Jurkat, Clone E6-1 (cell line): Measurements from ENCODE around the gene BMPER.

Experiments
- DNase-seq: peaks from one replicate; pipeline ENCODE4 v3.0.0-alpha.2; 2011; ENCODE audit warnings: low read depth, low spot score
- H3K4me3 ChIP-seq: 2 replicates; pipeline ENCODE4 v1.5.1; 2011; ENCODE audit warnings: mild to moderate bottlenecking, low read length, control low read depth, moderate library complexity

BMPER gene

DNA sequence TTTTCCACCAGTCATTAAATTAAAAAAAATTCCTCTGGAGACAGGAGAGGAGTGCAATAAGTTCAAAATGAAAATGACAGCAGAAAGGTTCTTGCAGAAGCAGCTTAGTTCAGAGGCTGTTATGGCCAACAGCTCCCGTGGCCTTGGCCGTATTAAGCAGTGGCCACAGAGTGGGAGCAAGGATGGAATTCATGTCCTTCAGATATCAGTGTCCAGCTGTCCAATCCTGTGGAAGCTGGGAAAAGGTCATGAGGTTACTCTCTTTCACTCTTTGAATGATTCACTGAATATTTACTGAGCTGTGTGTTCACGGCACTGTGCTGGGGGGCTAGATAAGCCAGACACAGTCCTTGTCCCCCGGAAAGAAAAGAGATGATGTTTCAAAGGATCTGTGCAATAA is 231.8 kb downstream of the BMPER start:
- no peak overlapping the region for H3K4me3 ChIP-seq
- DNase-seq = no peak

DNA sequence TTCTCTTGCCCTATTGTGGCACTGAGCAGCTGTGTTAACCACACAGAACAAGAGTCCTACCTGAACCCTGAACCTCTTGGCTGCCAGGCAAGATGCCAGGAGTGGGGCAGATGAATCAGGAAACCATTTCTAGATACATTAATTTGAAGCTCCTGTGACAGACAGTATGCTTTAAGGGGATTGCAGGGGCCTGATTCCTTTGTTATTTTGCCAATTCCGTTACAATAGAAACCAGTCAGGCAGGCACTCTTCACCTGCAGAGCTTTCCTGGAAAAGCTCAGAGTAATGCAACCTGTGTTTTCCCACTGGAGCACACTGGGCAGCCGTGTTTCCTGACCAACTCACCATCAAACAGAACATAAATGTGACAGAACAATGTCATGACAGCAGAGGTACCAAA is 233.1 kb downstream of the BMPER start:
- no peak overlapping the region for H3K4me3 ChIP-seq
- no peak for DNase-seq

GRCh38 chr7:34139086-34139485 is 233.7 kb downstream of the BMPER start:
- H3K4me3 ChIP-seq = no peak overlapping the region
- no peak for DNase-seq

DNA sequence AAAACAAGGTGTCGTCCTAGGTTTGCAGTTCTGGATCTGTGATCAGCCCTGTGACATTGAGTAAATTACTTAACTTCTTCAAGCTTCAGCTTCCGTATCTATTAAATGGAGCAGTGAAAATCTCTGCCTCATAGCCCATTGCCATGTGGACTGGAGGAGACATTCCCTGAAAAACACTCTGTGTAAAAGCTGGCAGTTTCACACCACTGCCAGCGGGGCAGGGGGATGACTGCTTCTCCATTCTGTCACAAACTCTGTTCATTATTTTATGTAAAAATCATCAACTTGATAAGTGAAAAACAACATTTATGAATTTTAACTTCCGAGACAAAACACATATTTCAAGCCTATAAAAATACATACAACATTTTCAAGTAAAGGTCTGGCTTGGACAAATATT is 234.7 kb downstream of the BMPER start:
- no peak for DNase-seq
- H3K4me3 ChIP-seq = no peak overlapping the region

GRCh38 chr7:34143402-34143801 is 238.1 kb downstream of the BMPER start:
- DNase-seq = no peak
- H3K4me3 ChIP-seq = no peak overlapping the region

DNA sequence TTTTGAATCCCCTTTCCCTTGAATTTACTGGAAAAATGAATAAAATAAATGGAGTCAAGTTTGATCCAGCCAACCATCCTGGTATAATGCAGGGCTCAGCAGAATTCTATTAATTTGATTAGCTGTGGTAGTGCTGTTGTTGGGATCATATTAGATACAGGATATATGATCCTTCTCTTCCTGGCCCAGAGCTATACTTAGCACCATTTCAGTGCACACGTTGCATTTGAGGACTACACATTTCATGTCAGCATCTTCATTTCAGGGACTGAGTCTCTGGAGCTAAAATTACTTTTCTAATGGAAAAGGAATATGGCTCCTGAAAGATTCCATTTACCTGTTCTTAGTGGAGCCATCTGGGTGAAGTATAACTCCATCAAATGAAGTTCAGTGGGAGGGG is 240.3 kb downstream of the BMPER start:
- H3K4me3 ChIP-seq = no peak overlapping the region
- DNase-seq = no peak

GRCh38 chr7:34153656-34154270 is 248.4 kb downstream of the BMPER start:
- no peak for DNase-seq
- no peak overlapping the region for H3K4me3 ChIP-seq

DNA sequence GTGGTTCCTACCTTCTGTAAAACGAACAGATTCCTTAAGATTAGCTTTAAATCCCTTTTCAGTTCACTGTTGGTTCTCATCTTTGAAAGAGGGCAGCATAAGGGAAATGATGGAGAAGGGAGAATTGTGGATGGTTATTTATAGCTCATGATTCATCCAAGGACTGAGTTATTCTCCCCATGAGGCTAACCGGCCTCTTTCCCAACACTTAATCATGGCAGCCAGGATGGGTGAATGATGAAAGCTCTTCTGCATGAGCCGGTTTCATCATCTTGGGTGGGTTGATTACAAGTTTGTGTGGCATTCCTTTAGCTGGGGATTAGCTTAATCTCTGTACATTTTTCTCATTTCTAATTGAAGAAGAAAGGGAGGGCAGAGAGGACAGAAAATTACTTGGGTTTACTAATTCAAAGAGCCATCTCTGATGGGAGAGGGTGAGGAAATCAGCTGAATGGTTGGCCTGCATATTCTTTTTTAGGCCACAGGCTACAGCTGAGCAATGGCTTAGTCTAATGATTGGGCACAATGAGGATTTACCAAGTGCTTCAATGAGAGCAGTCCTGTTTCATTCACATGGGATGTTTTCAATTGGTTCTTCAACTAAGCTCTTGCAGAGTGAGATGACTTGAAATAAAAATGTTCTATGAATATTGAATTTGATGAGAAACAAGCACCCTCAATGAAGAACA is 250.0 kb downstream of the BMPER start:
- no peak for DNase-seq
- no peak overlapping the region for H3K4me3 ChIP-seq

- no peak overlapping the region for H3K4me3 ChIP-seq
- DNase-seq = no peak
These were observed 251.0 kb downstream of the BMPER start for GRCh38 chr7:34156336-34156735.

DNA sequence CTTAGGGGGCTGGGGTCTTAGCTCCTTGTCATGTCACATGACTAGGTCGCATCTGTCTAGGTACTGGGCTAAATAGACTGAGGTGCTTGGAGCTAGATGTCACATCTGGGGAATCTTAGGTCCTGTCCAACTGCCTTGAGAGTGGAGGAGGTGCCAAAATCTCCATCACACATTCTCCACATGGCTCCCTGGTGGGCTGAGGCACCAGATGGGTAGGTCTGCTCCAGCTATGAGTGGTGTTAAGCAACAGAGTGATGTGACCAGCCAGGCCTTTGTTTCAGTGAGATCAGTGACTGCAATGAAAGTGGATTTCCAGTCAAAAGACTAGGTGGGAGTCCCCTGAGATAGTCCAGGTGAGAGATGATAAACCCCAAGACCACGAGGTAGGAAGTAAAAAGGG is 251.8 kb downstream of the BMPER start:
- H3K4me3 ChIP-seq = no peak overlapping the region
- DNase-seq = no peak

GRCh38 chr7:34158368-34159153 is 253.2 kb downstream of the BMPER start:
- no peak overlapping the region for H3K4me3 ChIP-seq
- DNase-seq = no peak

- no peak for DNase-seq
- H3K4me3 ChIP-seq = no peak overlapping the region
These were observed 255.0 kb downstream of the BMPER start for GRCh38 chr7:34160261-34160752.

- DNase-seq = no peak
- no peak overlapping the region for H3K4me3 ChIP-seq
These were observed 256.8 kb downstream of the BMPER start for GRCh38 chr7:34162027-34162565.

GRCh38 chr7:34162677-34163076 is 257.3 kb downstream of the BMPER start:
- no peak for DNase-seq
- no peak overlapping the region for H3K4me3 ChIP-seq

GRCh38 chr7:34163956-34164355 is 258.6 kb downstream of the BMPER start:
- no peak overlapping the region for H3K4me3 ChIP-seq
- no peak for DNase-seq

GRCh38 chr7:34165466-34165865 is 260.1 kb downstream of the BMPER start:
- no peak for DNase-seq
- H3K4me3 ChIP-seq = no peak overlapping the region

DNA sequence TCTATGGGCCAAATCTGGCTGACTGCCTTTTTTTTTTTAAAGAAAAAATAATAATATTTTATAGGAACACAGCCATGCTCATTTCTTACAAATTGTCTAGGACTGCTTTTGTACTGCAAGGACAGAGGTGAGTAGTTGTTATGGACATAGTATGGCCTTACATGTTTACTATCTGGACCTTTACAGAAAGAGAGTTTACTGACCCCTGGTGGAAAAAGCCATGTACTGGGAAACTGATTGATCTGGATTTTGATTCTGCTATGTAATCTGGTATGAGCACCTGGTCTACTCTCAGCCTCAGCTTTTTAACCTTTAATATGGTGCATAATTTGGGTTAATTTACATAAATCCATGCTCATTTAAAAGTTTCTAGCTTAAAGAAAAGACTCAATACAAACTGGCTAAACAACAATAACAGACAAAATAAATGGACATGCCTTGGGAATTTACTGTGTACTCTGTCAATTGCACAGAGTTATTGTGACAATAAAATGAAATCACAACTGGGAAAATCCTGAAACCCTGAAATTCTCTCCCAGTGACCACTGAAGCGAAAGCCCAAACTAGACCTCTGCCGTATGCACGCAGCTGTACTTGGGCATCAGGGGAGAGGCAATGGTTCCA is 260.7 kb downstream of the BMPER start:
- no peak for DNase-seq
- no peak overlapping the region for H3K4me3 ChIP-seq

DNA sequence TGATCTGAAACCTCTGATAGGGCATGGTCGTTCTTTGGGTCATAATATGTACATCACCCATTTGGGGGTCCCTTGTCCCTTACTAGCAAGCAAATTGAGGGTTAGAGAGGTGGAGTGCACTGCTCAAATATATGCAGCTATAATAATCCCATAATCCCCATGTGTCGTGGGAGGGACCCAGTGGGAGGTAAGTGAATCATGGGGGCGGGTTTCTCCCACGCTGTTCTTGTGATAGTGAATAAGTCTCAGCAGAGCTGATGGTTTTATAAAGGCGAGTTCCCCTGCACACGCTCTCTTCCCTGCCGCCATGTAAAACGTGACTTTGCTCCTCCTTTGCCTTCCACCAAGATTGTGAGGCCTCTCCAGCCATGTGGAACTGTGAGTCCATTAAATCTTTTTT is 262.7 kb downstream of the BMPER start:
- no peak overlapping the region for H3K4me3 ChIP-seq
- DNase-seq = no peak
